ENCODE results near the gene TMEM44. TPM values are rescaled to one million over a fixed set of nuclear protein-coding genes. Genes with fewer than 3 reads are reported as not detected.

Gene TMEM44
- total RNA-seq, 1 donor, result 18.8 TPM

DNA sequence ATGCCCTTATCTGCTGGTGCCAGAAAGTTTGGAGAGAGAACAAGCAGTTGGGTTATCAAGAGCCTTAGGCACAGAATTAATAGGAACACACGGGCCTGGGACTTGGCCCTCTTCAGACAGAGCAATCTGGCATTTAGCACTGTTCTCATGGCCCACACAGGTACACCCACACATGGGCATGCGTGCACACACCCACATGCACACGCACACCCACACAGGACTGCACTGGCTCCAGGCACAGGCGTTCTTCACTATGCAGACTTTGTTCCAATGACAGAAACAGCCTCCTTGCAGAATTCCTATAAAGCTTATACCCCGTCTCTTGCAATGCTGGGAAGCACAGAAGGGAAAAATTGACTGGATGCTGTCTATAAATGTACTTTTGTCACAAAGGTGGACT, 36.3 kb downstream of the TMEM44 start:
- Histone ChIP-seq H3K4me1 (ENCODE audit: insufficient read depth, low read length) (peaks cover 36% of the 10 kb centered on the region), H3K36me3 (ENCODE audit: insufficient read depth, low read length) (peaks cover 12% of the 10 kb centered on the region), H4K20me1 (ENCODE audit: insufficient read depth, low read length) (no peaks in the 10 kb centered on the region), H3K79me2 (ENCODE audit: insufficient read depth, low read length) (no peaks in the 10 kb centered on the region), H3K9me3 (ENCODE audit: low read depth, low read length) (no peaks in the 10 kb centered on the region), H3K27ac (ENCODE audit: low read depth, low read length) (no peak overlapping the region), H3K4me2 (ENCODE audit: insufficient read depth, low read length) (no peak overlapping the region), H3K4me3 (ENCODE audit: insufficient read depth, low read length) (no peak overlapping the region), H3K27me3 (ENCODE audit: insufficient read depth, low read length) (no peaks in the 10 kb centered on the region), H2AFZ (ENCODE audit: low read length) (no peak overlapping the region)
- DNase-seq (ENCODE audit: insufficient read length, low spot score, missing footprints), result no peak
- TF ChIP-seq, protein P1, sequence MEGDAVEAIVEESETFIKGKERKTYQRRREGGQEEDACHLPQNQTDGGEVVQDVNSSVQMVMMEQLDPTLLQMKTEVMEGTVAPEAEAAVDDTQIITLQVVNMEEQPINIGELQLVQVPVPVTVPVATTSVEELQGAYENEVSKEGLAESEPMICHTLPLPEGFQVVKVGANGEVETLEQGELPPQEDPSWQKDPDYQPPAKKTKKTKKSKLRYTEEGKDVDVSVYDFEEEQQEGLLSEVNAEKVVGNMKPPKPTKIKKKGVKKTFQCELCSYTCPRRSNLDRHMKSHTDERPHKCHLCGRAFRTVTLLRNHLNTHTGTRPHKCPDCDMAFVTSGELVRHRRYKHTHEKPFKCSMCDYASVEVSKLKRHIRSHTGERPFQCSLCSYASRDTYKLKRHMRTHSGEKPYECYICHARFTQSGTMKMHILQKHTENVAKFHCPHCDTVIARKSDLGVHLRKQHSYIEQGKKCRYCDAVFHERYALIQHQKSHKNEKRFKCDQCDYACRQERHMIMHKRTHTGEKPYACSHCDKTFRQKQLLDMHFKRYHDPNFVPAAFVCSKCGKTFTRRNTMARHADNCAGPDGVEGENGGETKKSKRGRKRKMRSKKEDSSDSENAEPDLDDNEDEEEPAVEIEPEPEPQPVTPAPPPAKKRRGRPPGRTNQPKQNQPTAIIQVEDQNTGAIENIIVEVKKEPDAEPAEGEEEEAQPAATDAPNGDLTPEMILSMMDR (IDR thresholded peaks at IDR 0.05; ENCODE audit: extremely low read depth, low read depth, low read length), result no peak

DNA sequence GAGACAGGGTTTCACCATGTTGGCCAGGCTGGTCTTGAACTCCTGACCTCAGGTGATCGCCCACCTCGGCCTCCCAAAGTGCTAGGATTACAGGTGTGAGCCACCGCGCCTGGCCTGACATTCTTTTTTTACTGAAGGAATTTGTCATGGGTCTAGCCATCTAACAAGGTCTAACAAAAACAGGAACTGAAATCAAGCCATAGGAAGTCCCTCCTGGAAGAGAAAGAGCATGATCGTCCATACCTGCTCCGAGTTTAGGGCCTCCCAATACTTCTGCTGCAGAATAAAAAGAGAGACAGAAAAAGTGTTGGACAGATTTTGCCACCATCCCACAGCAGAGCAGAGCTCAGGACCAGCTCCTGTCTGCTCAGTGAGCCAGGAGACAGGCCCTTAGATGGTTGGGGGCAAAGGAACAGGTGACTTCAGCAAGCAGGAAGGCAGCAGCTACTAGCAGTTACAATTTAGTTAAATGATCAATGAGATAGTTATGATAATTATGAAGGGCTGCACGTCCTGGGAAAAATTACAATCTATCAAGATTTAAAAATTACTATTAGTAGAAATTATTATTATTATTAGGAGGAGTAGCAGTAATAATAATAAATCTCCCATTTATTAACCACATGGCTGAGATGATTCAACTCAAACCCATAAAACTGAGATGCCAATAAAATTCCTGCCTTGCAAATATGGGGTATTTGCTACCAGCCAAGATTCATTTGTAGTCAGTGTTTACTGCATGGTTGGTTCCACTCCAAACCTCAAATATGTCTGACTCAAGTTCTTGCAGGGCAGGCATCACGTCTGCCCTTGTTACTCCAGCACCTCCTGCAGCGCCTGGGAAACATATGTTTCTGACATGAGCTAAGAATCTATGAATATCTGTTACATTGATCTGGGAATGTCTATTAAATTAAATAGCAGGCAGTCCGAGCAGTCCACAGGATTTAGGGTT, 40.1 kb downstream of the TMEM44 start:
- Histone ChIP-seq H4K20me1 (ENCODE audit: insufficient read depth, low read length) (no peaks in the 10 kb centered on the region), H3K4me3 (ENCODE audit: insufficient read depth, low read length) (no peak overlapping the region), H3K36me3 (ENCODE audit: insufficient read depth, low read length) (peaks cover 31% of the 10 kb centered on the region), H3K4me1 (ENCODE audit: insufficient read depth, low read length) (peaks cover 34% of the 10 kb centered on the region), H3K4me2 (ENCODE audit: insufficient read depth, low read length) (peak overlapping the region; percentile 56), H3K9me3 (ENCODE audit: low read depth, low read length) (no peaks in the 10 kb centered on the region), H3K27ac (ENCODE audit: low read depth, low read length) (peak overlapping the region; percentile 99), H3K27me3 (ENCODE audit: insufficient read depth, low read length) (no peaks in the 10 kb centered on the region), H2AFZ (ENCODE audit: low read length) (no peak overlapping the region), H3K79me2 (ENCODE audit: insufficient read depth, low read length) (no peaks in the 10 kb centered on the region)
- DNase-seq (ENCODE audit: insufficient read length, low spot score, missing footprints), result peak; percentile 97
- TF ChIP-seq, protein P1 (IDR thresholded peaks at IDR 0.05; ENCODE audit: extremely low read depth, low read depth, low read length), result peak; percentile 7

DNA sequence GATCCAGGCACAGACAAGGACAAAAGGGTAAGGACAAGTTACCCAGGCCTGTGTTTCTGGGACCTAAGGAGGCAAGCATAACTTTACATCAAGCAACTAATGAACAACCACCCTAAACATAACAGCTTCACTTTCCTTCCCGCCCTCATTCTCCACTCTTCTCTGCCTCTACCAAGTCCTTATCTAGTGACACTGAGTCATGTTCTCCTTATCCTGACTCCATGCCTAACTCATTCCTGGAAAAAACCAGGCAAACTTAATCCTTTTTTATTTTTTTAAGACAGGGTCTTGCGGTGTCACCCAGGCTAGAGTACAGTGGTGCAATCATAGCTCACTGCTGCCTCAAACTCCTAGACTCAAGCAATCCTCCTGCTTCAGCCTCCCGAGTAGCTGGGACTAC, 44.5 kb downstream of the TMEM44 start:
- Histone ChIP-seq H3K4me2 (ENCODE audit: insufficient read depth, low read length) (no peak overlapping the region), H3K27ac (ENCODE audit: low read depth, low read length) (peak overlapping the region; percentile 97)

DNA sequence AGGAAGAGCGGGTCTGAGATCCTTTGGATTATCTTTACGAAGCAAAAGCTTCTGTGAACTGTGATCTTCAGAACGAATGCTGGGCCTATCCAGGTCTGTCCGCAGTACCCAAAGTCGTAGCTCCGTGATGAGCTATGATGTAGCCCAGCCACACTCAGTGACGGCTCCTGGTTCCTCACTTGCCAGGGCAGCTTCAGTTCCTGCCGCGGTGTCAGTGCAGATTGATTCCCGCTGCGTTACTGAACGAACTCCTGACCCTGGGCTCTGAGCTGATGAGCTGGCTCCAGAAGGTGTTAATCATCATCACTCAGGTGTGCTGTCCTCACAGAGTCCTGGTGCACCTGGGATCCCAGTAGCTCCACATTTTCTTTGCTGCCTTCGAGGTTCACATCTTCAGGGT, 45.0 kb downstream of the TMEM44 start:
- H2AFZ ChIP-seq (ENCODE audit: low read length), result no peak overlapping the region
- H3K4me2 ChIP-seq (ENCODE audit: insufficient read depth, low read length), result no peak overlapping the region
- DNase-seq (ENCODE audit: insufficient read length, low spot score, missing footprints), result peak; percentile 73
- H4K20me1 ChIP-seq (ENCODE audit: insufficient read depth, low read length), result no peaks in the 10 kb centered on the region
- H3K27ac ChIP-seq (ENCODE audit: low read depth, low read length), result peak overlapping the region; percentile 97
- H3K27me3 ChIP-seq (ENCODE audit: insufficient read depth, low read length), result no peaks in the 10 kb centered on the region
- H3K9me3 ChIP-seq (ENCODE audit: low read depth, low read length), result no peaks in the 10 kb centered on the region
- peaks cover 32% of the 10 kb centered on the region for H3K36me3 ChIP-seq (ENCODE audit: insufficient read depth, low read length)
- peaks cover 50% of the 10 kb centered on the region for H3K4me1 ChIP-seq (ENCODE audit: insufficient read depth, low read length)
- peaks cover 11% of the 10 kb centered on the region for H3K79me2 ChIP-seq (ENCODE audit: insufficient read depth, low read length)
- no peak overlapping the region for H3K4me3 ChIP-seq (ENCODE audit: insufficient read depth, low read length)
- TF ChIP-seq, protein P1 (IDR thresholded peaks at IDR 0.05; ENCODE audit: extremely low read depth, low read depth, low read length), result no peak

More for the DNA sequence above, 44.5 kb downstream of the TMEM44 start:
- no peak overlapping the region for H3K4me3 ChIP-seq (ENCODE audit: insufficient read depth, low read length)
- no peaks in the 10 kb centered on the region for H4K20me1 ChIP-seq (ENCODE audit: insufficient read depth, low read length)
- peaks cover 11% of the 10 kb centered on the region for H3K79me2 ChIP-seq (ENCODE audit: insufficient read depth, low read length)
- H3K36me3 ChIP-seq (ENCODE audit: insufficient read depth, low read length), result peaks cover 32% of the 10 kb centered on the region
- H3K4me1 ChIP-seq (ENCODE audit: insufficient read depth, low read length), result peaks cover 53% of the 10 kb centered on the region
- TF ChIP-seq, protein P1 (IDR thresholded peaks at IDR 0.05; ENCODE audit: extremely low read depth, low read depth, low read length), result no peak
- no peak overlapping the region for H2AFZ ChIP-seq (ENCODE audit: low read length)
- no peaks in the 10 kb centered on the region for H3K27me3 ChIP-seq (ENCODE audit: insufficient read depth, low read length)
- peak; percentile 73 for DNase-seq (ENCODE audit: insufficient read length, low spot score, missing footprints)
- H3K9me3 ChIP-seq (ENCODE audit: low read depth, low read length), result no peaks in the 10 kb centered on the region
